Uterine smooth muscle cell (primary cell): Measurements from ENCODE around the gene ZFP69B. TPM values are rescaled to one million over a fixed set of nuclear protein-coding genes. Genes with fewer than 3 reads are reported as not detected.

Experiments
- total RNA-seq: library from RNA; depleted of rRNA; stranded (reverse); fragments of >200 nt; gene quantifications from 2 replicates; pipeline ENCODE4 v1.2.3, GENCODE V29; 2014

The ZFP69B gene
- 2.2 and 5.3 TPM in 2 replicates for total RNA-seq

GRCh38 chr1:40449684-40450494 is at the start of gene ZFP69B:
ZFP69B (plus strand) TSS chr1:40450476; CDS start chr1:40450962, 486 bp downstream.

GRCh38 chr1:40476924-40477677 is 26.8 kb downstream of the ZFP69B start, which contains the start of gene ZFP69:
ZFP69 (plus strand) TSS chr1:40477290; CDS start chr1:40479362, 2,072 bp downstream.

GRCh38 chr1:40508375-40509341 is 58.4 kb downstream of the ZFP69B start, which contains the start of gene EXO5:
EXO5 (plus strand) TSS chr1:40508767; CDS start chr1:40514545, 5,778 bp downstream.

Other genes starting within 250 kb of the ZFP69B start
- not detected in 2 replicates for gene TMCO2, start 202.5 kb upstream of the ZFP69B start, total RNA-seq
- 83.4 and 93.2 TPM in 2 replicates for gene ZMPSTE24, start 192.2 kb upstream of the ZFP69B start, total RNA-seq
- gene COL9A2, start 133.2 kb upstream of the ZFP69B start, total RNA-seq: 0.55 and 1.00 TPM in 2 replicates
- gene SMAP2, start 76.7 kb upstream of the ZFP69B start, total RNA-seq: 12.4 and 23.0 TPM in 2 replicates
- 2.9 and 3.2 TPM in 2 replicates for gene ZFP69, start 26.8 kb downstream of the ZFP69B start, total RNA-seq
- 11.4 and 14.3 TPM in 2 replicates for gene EXO5, start 58.3 kb downstream of the ZFP69B start, total RNA-seq
- gene ZNF684, start 81.2 kb downstream of the ZFP69B start, total RNA-seq: 2.2 and 5.1 TPM in 2 replicates
- gene RIMS3, start 215.2 kb downstream of the ZFP69B start, total RNA-seq: 0.44 and 0.50 TPM in 2 replicates
- gene NFYC, start 241.2 kb downstream of the ZFP69B start, total RNA-seq: 21.5 and 23.8 TPM in 2 replicates